Endothelial cell (in vitro differentiated cells): ENCODE results near the gene SCFD2. TPM values are rescaled to one million over a fixed set of nuclear protein-coding genes. Genes with fewer than 3 reads are reported as not detected.

ENCODE experiments used
- DNase-seq: peaks from one replicate; pipeline ENCODE4 v3.0.0; 2021; ENCODE audit warnings: low spot score
- H3K27ac Mint-ChIP-seq: one replicate; pipeline ENCODE4 v1.8.0; 2021; ENCODE audit warnings: mixed read lengths, inconsistent platforms; ENCODE audit not compliant: unreplicated experiment
- H3K27me3 Mint-ChIP-seq: one replicate; pipeline ENCODE4 v1.8.0; 2021; ENCODE audit warnings: mild to moderate bottlenecking, moderate library complexity, mixed read lengths, inconsistent platforms; ENCODE audit not compliant: unreplicated experiment
- H3K36me3 Mint-ChIP-seq: one replicate; pipeline ENCODE4 v1.8.0; 2021; ENCODE audit warnings: mild to moderate bottlenecking, low read depth, mixed read lengths, inconsistent platforms; ENCODE audit not compliant: unreplicated experiment
- H3K4me1 Mint-ChIP-seq: one replicate; pipeline ENCODE4 v1.8.0; 2021; ENCODE audit warnings: mild to moderate bottlenecking, mixed read lengths, inconsistent platforms; ENCODE audit not compliant: unreplicated experiment
- H3K4me3 Mint-ChIP-seq: one replicate; pipeline ENCODE4 v1.8.0; 2021; ENCODE audit warnings: mild to moderate bottlenecking, mixed read lengths, inconsistent platforms; ENCODE audit not compliant: unreplicated experiment
- H3K9me3 Mint-ChIP-seq: one replicate; pipeline ENCODE4 v1.8.0; 2021; ENCODE audit warnings: mixed read lengths, inconsistent platforms; ENCODE audit not compliant: unreplicated experiment
- CTCF ChIP-seq: fragments of 200-600 bp; sonication (generic); IDR thresholded peaks from one replicate; pipeline ENCODE4 v1.5.0; 2021; ENCODE audit warnings: antibody characterized with exemption; ENCODE audit not compliant: unreplicated experiment
- total RNA-seq: library from RNA; stranded (reverse); fragmentation: NEBNext Ultra II Directional; extraction: Animal tissue kit (Norgen Biotek cat#: 25700); gene quantifications from one replicate; pipeline ENCODE4 v1.2.1, GENCODE V29; 2021; ENCODE audit not compliant: unreplicated experiment

Gene SCFD2
- total RNA-seq, 1 donor from 2014 or later, result 13.6 TPM

GRCh38 chr4:53175640-53176039 lies 190.2 kb downstream of the SCFD2 start:
- Mint-ChIP-seq H3K27me3 (no peaks in the 10 kb centered on the region), H3K27ac (no peak overlapping the region), H3K4me3 (no peak overlapping the region), H3K9me3 (peaks cover 9% of the 10 kb centered on the region), H3K36me3 (peaks cover 9% of the 10 kb centered on the region), H3K4me1 (peaks cover 3% of the 10 kb centered on the region)
- DNase-seq, result no peak
- TF ChIP-seq CTCF, result no peak

DNA sequence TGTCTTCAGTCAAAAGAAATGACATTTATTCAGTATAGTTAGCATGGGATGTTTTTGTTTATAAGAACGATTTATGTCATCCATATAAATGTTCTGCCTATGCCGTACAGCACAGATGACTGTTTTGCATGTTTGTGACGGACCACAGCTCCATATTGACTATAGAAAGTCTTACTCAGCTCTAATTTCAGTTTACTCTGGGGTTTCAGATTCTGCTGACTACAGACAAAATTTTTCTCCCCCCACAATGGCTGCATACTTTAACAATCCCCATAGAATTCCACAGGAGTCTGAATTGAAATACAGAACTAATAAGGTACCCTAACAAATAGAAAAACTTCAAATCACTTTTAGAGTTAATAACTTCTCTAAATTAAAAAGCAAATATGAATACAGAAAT lies 191.0 kb downstream of the SCFD2 start:
- H3K4me1 Mint-ChIP-seq, result peaks cover 3% of the 10 kb centered on the region
- no peak overlapping the region for H3K27ac Mint-ChIP-seq
- no peak for TF ChIP-seq CTCF
- H3K27me3 Mint-ChIP-seq, result no peaks in the 10 kb centered on the region
- no peak overlapping the region for H3K4me3 Mint-ChIP-seq
- no peak for DNase-seq
- peaks cover 9% of the 10 kb centered on the region for H3K36me3 Mint-ChIP-seq
- peaks cover 9% of the 10 kb centered on the region for H3K9me3 Mint-ChIP-seq

DNA sequence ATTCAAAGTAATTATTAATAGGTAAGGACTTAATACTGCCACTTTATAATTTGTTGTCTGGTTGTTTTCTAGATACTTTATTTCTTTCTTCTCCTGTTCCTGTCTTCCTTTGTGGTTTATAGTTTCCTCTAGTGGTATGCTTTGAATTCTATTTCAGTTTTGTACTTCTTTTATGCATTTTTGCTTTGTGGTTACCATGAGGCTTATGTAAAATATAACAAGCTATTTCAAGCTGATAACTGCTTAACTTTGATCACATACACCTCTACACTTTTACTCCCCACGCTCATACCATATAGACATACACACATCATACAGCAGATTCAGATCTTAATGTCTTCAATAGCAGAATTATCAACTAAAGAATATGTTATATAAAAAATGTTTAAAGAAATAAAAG lies 192.3 kb downstream of the SCFD2 start:
- Mint-ChIP-seq H3K4me3 (no peak overlapping the region), H3K4me1 (peaks cover 3% of the 10 kb centered on the region), H3K36me3 (peaks cover 9% of the 10 kb centered on the region), H3K27me3 (no peaks in the 10 kb centered on the region), H3K9me3 (peaks cover 9% of the 10 kb centered on the region), H3K27ac (no peak overlapping the region)
- no peak for DNase-seq
- no peak for TF ChIP-seq CTCF

DNA sequence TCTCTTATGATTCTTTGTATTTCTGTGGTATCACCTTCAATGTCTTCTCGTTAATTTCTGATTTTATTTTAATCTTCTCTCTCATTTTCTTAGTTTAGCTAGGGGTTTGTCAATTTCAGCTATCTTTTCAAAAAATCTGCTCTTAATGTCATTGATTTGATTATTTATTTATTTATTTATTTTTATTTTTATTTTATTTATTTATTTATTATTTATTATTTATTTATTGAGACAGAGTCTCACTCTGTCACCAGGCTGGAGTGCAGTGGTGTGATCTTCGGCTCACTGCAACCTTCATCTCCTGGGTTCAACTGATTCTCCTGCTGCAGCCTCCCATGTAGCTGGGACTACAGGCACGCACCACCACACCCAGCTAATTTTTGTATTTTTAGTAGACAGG lies 194.1 kb downstream of the SCFD2 start:
- Mint-ChIP-seq H3K36me3 (no peaks in the 10 kb centered on the region), H3K4me3 (no peak overlapping the region), H3K4me1 (no peaks in the 10 kb centered on the region), H3K9me3 (no peaks in the 10 kb centered on the region), H3K27ac (no peak overlapping the region), H3K27me3 (no peaks in the 10 kb centered on the region)
- no peak for TF ChIP-seq CTCF
- DNase-seq, result no peak

- TF ChIP-seq CTCF, result no peak
Observed at GRCh38 chr4:53169695-53170617, 195.9 kb downstream of the SCFD2 start.

More at GRCh38 chr4:53169695-53170617, 195.9 kb downstream of the SCFD2 start:
- Mint-ChIP-seq H3K27ac (no peak overlapping the region), H3K4me1 (peaks cover 3% of the 10 kb centered on the region), H3K36me3 (no peaks in the 10 kb centered on the region), H3K4me3 (no peak overlapping the region), H3K9me3 (no peaks in the 10 kb centered on the region), H3K27me3 (no peaks in the 10 kb centered on the region)
- no peak for DNase-seq
